GM18951 (cell line): ENCODE data around the gene CYTH4.

Experiments
- POLR2A ChIP-seq: IDR thresholded peaks from 4 replicates; pipeline ENCODE4 v1.6.1; 2011; ENCODE audit warnings: mild to moderate bottlenecking; ENCODE audit not compliant: insufficient read length, insufficient read depth; ENCODE audit errors: extremely low read depth
- in situ Hi-C: fragments of 300-500 bp; cut with MboI; formaldehyde crosslinking; loops from one replicate; pipeline ENCODE4 v1.12.0; 2022; ENCODE audit warnings: low sequenced_read_pairs, mixed read lengths, inconsistent platforms; ENCODE audit not compliant: unreplicated experiment

Gene CYTH4

DNA sequence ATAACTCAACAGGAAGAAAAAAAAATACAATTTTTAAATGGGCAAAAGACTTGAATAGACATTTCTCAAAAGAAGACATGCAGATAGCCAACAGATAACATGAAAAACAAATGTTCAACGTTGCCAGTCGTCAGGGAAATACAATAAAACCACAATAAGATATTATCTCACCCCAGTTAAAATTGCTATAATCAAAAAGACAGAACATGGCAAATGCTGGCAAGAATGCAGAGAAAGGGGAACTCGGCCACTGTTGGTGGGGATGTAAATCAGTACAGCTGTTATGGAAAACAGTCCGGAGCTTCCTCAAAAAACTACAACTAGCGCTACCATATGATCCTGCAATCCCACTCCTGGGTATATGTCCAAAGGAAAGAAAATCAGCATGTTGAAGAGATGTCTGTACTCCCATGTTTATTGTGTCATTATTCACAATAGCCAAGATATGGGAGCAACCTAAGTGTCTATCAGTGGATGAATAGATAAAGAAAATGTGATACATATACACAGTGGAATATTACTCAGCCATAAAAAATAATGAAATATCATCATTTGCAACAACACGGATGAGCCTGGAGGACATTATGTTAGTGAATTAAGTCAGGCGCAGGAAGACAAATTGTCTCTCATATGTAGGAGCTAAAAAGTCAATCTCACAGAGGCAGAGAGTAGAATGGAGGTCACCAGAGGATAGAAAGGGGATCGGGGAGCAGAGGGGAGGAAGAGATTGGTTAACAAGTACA, 12.2 kb upstream of the CYTH4 start:
- in situ Hi-C loops: no loop called here
- TF ChIP-seq POLR2A: no peak

DNA sequence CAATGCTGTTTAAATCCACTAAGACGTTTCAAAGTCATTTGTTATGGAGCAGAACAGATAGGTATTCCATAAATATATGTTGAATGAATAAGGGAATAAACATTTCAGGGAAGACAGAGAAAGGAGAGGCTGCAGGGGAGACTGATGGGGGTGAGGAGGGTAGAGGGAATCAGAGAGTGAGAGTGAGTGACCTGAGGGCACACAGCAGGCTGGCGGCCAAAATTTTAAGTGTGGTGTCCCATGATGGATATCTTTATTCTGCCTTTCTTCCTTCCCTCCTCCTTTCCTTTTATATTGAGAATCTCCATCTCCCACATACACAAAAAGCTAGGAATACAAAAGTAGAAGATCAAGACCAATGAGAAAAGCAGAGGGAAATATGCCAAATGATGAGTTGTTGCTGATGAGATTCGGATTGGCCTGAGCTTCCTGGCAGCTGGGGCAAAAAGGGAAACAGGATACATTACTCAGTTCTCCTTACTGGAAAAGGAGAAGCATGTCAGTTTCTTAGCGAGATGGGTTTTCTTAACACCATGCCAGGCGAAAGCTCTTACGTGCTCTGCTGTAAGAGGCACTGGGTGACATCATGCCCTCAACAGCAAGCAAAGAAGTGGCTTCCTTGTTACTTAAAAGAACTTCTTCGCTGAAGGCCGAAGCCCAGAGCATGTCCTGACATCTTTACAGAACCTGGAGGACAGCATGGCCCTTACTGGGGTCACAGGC, 11.2 kb upstream of the CYTH4 start:
- TF ChIP-seq POLR2A: no peak
- in situ Hi-C loops: no loop called here

- in situ Hi-C loops: no loop called here
- no peak for TF ChIP-seq POLR2A
Observed at GRCh38 chr22:37273126-37273845, 9.0 kb upstream of the CYTH4 start.

GRCh38 chr22:37273846-37274225, 8.5 kb upstream of the CYTH4 start:
- in situ Hi-C loops: no loop called here
- TF ChIP-seq POLR2A: no peak

DNA sequence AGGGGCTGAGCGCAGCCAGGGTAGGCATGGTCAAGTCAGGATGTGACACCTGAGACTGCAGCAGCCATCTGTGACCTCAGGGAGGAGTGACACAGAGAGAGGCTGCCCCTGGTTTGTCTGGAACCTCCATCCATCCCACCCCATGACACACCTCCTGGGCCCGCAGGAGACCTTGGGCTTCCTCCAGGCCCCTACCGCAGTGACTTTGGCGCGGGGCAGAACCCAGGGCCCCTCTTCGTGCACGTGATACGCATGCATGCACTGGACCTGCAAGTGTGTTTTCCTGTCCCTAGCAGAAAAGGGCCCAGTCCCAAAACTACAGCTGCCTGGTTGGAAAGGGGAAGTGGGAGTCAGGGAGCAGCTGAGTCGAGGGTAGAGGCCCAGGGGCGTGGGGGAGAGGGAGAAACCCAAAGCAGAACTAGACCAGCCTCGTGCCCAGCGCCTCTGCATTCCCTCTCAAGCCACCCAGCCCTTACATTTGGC, 7.9 kb upstream of the CYTH4 start:
- in situ Hi-C loops: no loop called here
- TF ChIP-seq POLR2A: no peak

DNA sequence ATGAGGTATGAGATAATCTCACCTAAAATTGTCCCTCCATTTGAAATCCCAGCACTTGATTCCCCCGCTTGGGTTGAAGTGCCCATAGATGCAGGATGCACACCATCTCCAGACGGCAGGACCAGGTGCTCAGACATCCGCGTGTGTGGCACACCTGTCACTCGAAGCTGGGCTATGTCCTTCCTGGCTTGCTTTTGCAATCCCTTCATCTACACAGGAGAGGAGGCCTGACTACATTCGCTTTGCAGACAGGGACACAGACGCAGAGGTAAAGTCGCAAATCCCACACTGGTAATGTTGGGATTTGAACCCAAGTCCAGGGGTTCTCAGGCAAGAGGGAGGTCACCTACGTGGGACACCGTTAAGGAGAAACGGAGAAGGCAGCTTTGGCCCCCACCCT, 7.2 kb upstream of the CYTH4 start:
- TF ChIP-seq POLR2A: no peak
- in situ Hi-C loops: no loop called here

DNA sequence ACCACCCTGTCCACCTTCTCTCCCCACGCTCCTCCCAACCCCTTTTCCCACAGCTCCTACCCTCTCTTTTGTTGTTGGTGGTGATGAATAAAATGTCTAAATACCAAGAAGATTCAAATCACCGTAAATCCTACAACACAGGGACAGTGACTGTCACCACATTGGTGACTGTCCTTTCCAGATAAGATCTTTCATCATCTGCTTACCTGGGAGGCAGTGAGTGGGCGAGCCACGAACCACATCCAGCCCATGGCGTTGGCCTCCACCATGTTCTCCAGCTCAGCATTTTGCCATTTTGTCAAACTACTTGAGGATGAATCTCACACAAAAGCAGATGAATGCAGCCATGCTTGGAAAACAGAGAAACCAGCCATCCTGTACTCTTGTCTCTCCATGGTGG, 6.7 kb upstream of the CYTH4 start:
- TF ChIP-seq POLR2A: no peak

DNA sequence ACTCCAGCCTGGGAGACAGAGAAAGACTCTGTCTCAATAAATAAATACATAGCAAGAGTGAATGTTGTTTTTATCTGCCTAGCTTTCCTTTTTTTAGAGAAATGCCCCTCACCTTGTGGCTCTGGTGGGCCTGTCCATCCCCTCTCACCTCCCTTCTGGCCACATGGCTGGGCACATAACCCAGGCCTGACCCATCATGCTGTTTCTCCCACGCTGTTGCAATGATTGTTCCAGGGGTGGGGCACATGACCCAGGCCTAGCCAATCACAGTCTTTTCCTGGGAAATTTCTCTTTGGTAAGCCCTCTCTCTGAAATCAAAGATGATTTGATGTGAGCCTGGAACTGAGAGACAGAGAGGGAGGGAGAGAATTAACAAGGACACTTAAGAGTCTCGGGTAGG, 5.5 kb upstream of the CYTH4 start:
- no peak for TF ChIP-seq POLR2A
- in situ Hi-C loops: no loop called here

More for the DNA sequence above, 6.7 kb upstream of the CYTH4 start:
- in situ Hi-C loops: no loop called here

DNA sequence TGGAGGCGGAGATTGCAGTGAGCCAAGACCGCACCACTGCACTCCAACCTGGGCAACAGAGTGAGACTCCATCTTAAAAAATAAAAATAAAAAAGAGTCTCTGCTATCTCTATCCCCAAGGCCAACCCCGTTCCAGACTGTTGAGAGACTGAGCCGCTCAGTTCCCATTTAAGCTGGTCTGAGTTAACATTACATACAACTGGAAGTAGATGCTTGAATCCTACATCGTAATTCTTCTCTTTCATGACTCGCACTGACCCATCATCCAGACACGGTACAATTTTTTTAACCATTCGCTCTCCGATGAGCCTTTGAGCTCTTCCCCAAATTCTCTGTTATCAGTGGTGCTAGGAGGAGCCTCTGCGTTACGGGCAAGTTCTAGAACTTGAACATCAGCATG, 4.9 kb upstream of the CYTH4 start:
- in situ Hi-C loops: no loop called here
- no peak for TF ChIP-seq POLR2A

GRCh38 chr22:37278261-37278660, 4.0 kb upstream of the CYTH4 start:
- in situ Hi-C loops: no loop called here
- TF ChIP-seq POLR2A: no peak

DNA sequence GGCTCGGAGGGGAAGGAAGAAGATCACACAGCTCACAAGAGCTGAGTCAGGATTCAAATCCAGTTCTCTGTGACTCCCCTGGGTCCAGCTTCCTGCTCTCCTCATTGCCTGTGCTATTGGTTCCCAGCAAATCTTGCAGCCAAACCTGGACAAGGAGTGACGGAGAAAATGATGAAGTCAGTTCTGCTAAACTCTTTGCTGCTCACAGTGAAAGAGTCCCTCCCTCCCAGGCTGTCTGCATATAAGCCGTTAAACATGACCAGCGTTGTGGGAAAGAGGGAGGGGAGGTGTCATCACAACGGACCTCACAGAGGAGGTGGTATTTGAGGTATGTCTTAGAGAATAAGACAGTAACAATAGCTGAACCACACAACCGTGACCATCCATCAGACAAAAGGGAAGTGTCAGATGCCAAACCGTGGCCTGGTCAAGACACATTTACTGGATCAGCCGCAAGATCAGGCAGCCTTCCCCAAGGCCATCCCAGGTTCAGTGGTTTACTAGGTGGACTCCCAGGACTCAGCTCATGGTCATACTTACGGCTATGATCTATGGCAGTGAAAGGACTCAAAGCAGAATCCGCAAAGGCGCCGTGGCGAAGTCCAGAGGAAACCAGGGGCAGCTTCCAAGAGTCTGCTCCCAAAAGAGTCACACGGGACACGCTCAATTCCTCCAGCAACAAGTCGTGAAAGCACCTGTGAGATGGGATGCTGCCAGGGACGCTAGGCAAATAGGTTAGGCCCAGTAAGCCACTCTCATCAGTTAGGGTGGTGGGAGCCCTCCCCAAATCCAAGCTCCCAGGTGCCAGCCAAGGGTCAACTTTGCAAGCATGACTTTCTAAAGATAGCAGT, 2.8 kb upstream of the CYTH4 start:
- in situ Hi-C loops: no loop called here
- TF ChIP-seq POLR2A: no peak

DNA sequence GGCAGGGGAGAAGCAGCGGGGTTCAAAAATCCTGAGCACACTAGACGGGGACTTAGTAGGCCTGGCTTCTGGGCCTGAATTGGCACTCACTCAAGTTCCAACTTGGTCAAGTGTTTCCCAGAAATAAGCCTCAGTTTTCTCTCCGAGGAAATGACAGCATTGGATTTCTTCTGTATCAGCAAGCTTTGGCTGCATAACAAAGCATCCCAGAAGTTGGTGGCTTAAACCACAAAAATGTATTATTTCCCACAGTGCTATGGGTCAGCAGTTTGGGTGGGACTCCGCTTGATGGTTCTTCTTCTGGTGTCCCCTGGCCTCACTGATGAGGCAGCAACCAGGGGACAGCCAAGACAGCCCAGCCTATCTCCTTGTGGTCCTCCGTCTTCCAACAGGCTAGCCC, 1.6 kb upstream of the CYTH4 start:
- in situ Hi-C loops: no loop called here
- TF ChIP-seq POLR2A: no peak

DNA sequence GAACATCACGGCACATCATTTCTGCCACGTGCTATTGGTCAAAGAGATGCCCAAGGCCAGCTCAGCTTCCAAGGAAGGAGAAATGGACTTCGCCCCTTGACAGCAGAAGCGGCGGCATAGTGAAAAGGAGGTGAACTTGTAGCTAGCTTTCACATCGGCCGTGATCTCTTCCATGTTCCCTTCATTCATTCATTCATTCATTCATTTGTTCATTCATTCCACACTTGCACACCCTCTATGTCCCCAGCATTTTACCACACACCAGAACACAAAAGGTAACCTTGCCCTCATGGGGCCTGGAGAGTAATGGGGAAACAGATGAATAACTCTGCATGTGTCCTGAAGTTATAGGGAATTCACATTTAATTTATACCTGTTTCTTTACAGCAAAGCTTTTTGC, 1.1 kb upstream of the CYTH4 start:
- in situ Hi-C loops: no loop called here
- no peak for TF ChIP-seq POLR2A
